K562 (cell line): ENCODE results near the gene SFRP5. TPM values are rescaled to one million over a fixed set of nuclear protein-coding genes. Genes with fewer than 3 reads are reported as not detected.

Experiments used
- ATAC-seq: fragments of 200-7000 bp; cut with Tn5 transposase; 3 replicates; pipeline ENCODE4 v1.9.1; 2020; ENCODE audit warnings: moderate library complexity
- BruUV-seq: library from RNA; stranded (reverse); fragments of 400-500 nt; replicated peaks from 2 replicates; lab custom pipeline; 2021; lab: Mats Ljungman, UMichigan
- CTCF ChIA-PET: fragments of 300-600 bp; formaldehyde crosslinking; extraction: SDS; loops from one replicate; lab custom pipeline; 2021; ENCODE audit warnings: low intra/inter-chr PET ratio; lab: Yijun Ruan, JAX
- POLR2A ChIA-PET: fragments of 300-600, 350-650 bp; sonication (Branson Sonifier 250); formaldehyde crosslinking; extraction: SDS; loops from one replicate; lab custom pipeline; 2021; ENCODE audit warnings: antibody characterized with exemption, inconsistent platforms; lab: Yijun Ruan, JAX
- DNase-seq, 4 experiments: peaks; one replicate each; pipeline versions ENCODE4 v3.0.0 to v3.0.0-alpha.2; 2011 to 2018; ENCODE audit warnings: low spot score in 3 of 4, mixed read lengths in 3 of 4; ENCODE audit errors: extremely low read depth in 1 of 4
- FAIRE-seq: peaks from 2 replicates; lab custom pipeline; 2011; peaks lifted over from hg19 to GRCh38; lab: Jason Lieb, UNC
- H2AFZ ChIP-seq: 2 replicates; pipeline ENCODE4 v1.6.0; 2011; ENCODE audit warnings: low read depth, low read length, control low read depth, inconsistent platforms
- H3K27ac ChIP-seq: fragments of 200-600 bp; 3 replicates; pipeline ENCODE4 v1.8.0; 2011; ENCODE audit warnings: low read depth, mild to moderate bottlenecking, control low read depth, inconsistent platforms, low read length, moderate library complexity, mixed read lengths; ENCODE audit errors: extremely low read depth
- H3K27me3 ChIP-seq, 2 experiments: fragments of 300-600 bp in 1 of 2; 2 replicates in 1 of 2; 3 replicates in 1 of 2; pipeline versions ENCODE4 v1.6.0 to v1.8.0; 2011; ENCODE audit warnings: inconsistent platforms in 2 of 2, low read length in 2 of 2, mild to moderate bottlenecking in 1 of 2, mixed read lengths in 1 of 2, moderate library complexity in 1 of 2; ENCODE audit not compliant: control insufficient read depth in 2 of 2, insufficient read depth in 2 of 2
- H3K36me3 ChIP-seq: fragments of 300-600 bp; 3 replicates; pipeline ENCODE4 v1.8.0; 2011; ENCODE audit warnings: mild to moderate bottlenecking, low read length, inconsistent platforms; ENCODE audit not compliant: control insufficient read depth, insufficient read depth
- H3K4me1 ChIP-seq, 2 experiments: fragments of 200-600 bp in 1 of 2; replicated peaks in 1 of 2; 2 replicates in 1 of 2; 3 replicates in 1 of 2; pipeline versions ENCODE4 v1.5.1 to v1.8.0; 2011; ENCODE audit warnings: inconsistent platforms in 2 of 2, low read length in 2 of 2, mild to moderate bottlenecking in 1 of 2, mixed read lengths in 1 of 2, moderate library complexity in 1 of 2; ENCODE audit not compliant: control insufficient read depth in 2 of 2, insufficient read depth in 2 of 2
- H3K4me2 ChIP-seq: 2 replicates; pipeline ENCODE4 v1.6.1; 2011; ENCODE audit warnings: low read length, control low read depth, inconsistent platforms, mixed read lengths; ENCODE audit not compliant: insufficient read depth
- H3K4me3 ChIP-seq: fragments of 200-600 bp; sonication (generic), shearing (Covaris generic); 2 replicates; pipeline ENCODE4 v1.5.1; 2016; ENCODE audit warnings: control low read depth, inconsistent platforms
- H3K79me2 ChIP-seq: fragments of 200-600 bp; 3 replicates; pipeline ENCODE4 v1.8.0; 2011; ENCODE audit warnings: low read length, inconsistent platforms; ENCODE audit not compliant: control insufficient read depth, insufficient read depth
- H3K9ac ChIP-seq, 2 experiments: 2 replicates each; pipeline versions ENCODE4 v1.6.0 to v1.6.1; 2011; ENCODE audit warnings: low read depth in 2 of 2, low read length in 2 of 2, control low read depth in 1 of 2, inconsistent platforms in 1 of 2, mild to moderate bottlenecking in 1 of 2, mixed read lengths in 1 of 2; ENCODE audit not compliant: insufficient read depth in 1 of 2
- H3K9me1 ChIP-seq: one replicate; pipeline ENCODE4 v1.6.0; 2011; ENCODE audit warnings: inconsistent platforms, mild to moderate bottlenecking, low read length, moderate library complexity; ENCODE audit not compliant: control insufficient read depth, insufficient read depth
- H3K9me3 ChIP-seq: replicated peaks from 2 replicates; pipeline ENCODE4 v1.5.1; 2011; ENCODE audit warnings: low read depth, low read length, inconsistent platforms; ENCODE audit not compliant: control insufficient read depth, insufficient read depth
- H4K20me1 ChIP-seq: replicated peaks from 2 replicates; pipeline ENCODE4 v1.6.1; 2011; ENCODE audit warnings: low read length, inconsistent platforms, mixed read lengths; ENCODE audit not compliant: control insufficient read depth, insufficient read depth
- CREB5 ChIP-seq: fragments of 250-450 bp; sonication (Bioruptor Pico); IDR thresholded peaks from 2 replicates; pipeline ENCODE4 v1.5.0; 2020; ENCODE audit warnings: mild to moderate bottlenecking
- E2F6 ChIP-seq, 2 experiments: IDR thresholded peaks; 2 replicates each; pipeline ENCODE4 v1.6.1; 2011; ENCODE audit warnings: borderline replicate concordance in 1 of 2, control low read depth in 1 of 2, low read depth in 1 of 2, low read length in 1 of 2, mild to moderate bottlenecking in 1 of 2, mixed read lengths in 1 of 2, moderate library complexity in 1 of 2; ENCODE audit not compliant: insufficient read depth in 1 of 2, insufficient read length in 1 of 2, poor library complexity in 1 of 2, severe bottlenecking in 1 of 2; ENCODE audit errors: extremely low read depth in 1 of 2
- ZNF277 ChIP-seq: fragments of 250-450 bp; sonication (Bioruptor Pico); IDR thresholded peaks from 2 replicates; pipeline ENCODE4 v1.8.0; 2022; ENCODE audit warnings: inconsistent platforms, mild to moderate bottlenecking, moderate library complexity, borderline replicate concordance
- WGBS: fragments of 100-300 bp; shearing (Covaris generic); methylation state at CpG from one replicate; pipeline ENCODE4 v1.1.6; 2016; ENCODE audit warnings: low coverage, mixed read lengths; ENCODE audit not compliant: insufficient coverage; ENCODE audit errors: missing lambda C conversion rate; 5-methylcytosine and 5-hydroxymethylcytosine counted together
- in situ Hi-C: fragments of 300-500 bp; cut with MboI; formaldehyde crosslinking; loops from 4 replicates; pipeline ENCODE4 v1.15.0; 2018; ENCODE audit warnings: inconsistent platforms, mixed read lengths
- intact Hi-C: fragments of 100-400 bp; cut with micrococcal nuclease; formaldehyde crosslinking; loops from 2 replicates; pipeline ENCODE4 v1.14.2; 2022
- polyA plus RNA-seq, 8 experiments: library from polyadenylated mRNA; depleted of rRNA in 4 of 8; stranded (reverse) in 5 of 8; unstranded in 3 of 8; fragments of >200 nt; fragmentation: Nextera tagmentation in 2 of 8; fragmentation: Illumina TruSeq in 1 of 8; extraction: Ambion mirVana in 2 of 8; extraction: Trizol in 1 of 8; gene quantifications; 2 replicates each; pipeline versions ENCODE4 v1.2.1 to v1.2.3, GENCODE V29; 2011 to 2014; ENCODE audit warnings: inconsistent platforms in 1 of 8, missing spikeins in 1 of 8
- total RNA-seq, 7 experiments: library from RNA; depleted of rRNA in 6 of 7; stranded (reverse); fragments of >200 nt in 6 of 7; fragmentation: Illumina TruSeq in 2 of 7; extraction: Trizol in 2 of 7; gene quantifications; 2 replicates each; pipeline versions ENCODE4 v1.2.1 to v1.2.3, GENCODE V29; 2011 to 2021; ENCODE audit warnings: low replicate concordance in 1 of 7

The SFRP5 gene
- total and polyA plus RNA-seq, 9 of the 15 experiments (the other 6 are each of a cell fraction or from before 2014, with no cell fraction given), result 0.07 to 0.29 (median 0.13) TPM; not detected in 3

- no peak overlapping the region for H2AFZ ChIP-seq
- in situ Hi-C loops (no loop called here), intact Hi-C loops (no loop called here)
- H4K20me1 ChIP-seq, result no peaks in the 10 kb centered on the region
- no peak overlapping the region for H3K9ac ChIP-seq
- no peak overlapping the region for H3K4me2 ChIP-seq
- POLR2A ChIA-PET, result interaction anchor here (0.6 kb wide), 1 partner anchor 37 kb away, joined by 4 read pairs; no protein-coding TSS in a partner anchor
- H3K79me2 ChIP-seq, result no peaks in the 10 kb centered on the region
- no peaks in the 10 kb centered on the region for H3K9me1 ChIP-seq
- no peak for DNase-seq
- H3K4me1 ChIP-seq, result peaks cover 1 to 4% of the 10 kb centered on the region in 2 experiments; a peak in 2 of 5 replicates
- no peak for ATAC-seq
- 46% methylated on average over 8 of the region's 12 CpGs for WGBS
- no peaks in the 10 kb centered on the region for H3K36me3 ChIP-seq
- no peak for FAIRE-seq
- no peak for TF ChIP-seq ZNF277 (CRISPR knock-in tag)
- no peak for TF ChIP-seq CREB5 (CRISPR knock-in tag)
- TF ChIP-seq E2F6 (IDR thresholded peaks at IDR 0.05; ENCODE audit: borderline replicate concordance in 1 of 2, extremely low read depth in 1 of 2, insufficient read depth in 1 of 2, insufficient read length in 1 of 2, low read depth in 1 of 2, low read length in 1 of 2, poor library complexity in 1 of 2, severe bottlenecking in 1 of 2), result no peak
- H3K9me3 ChIP-seq, result no peaks in the 10 kb centered on the region
- peaks cover 0 to 5% of the 10 kb centered on the region in 2 experiments; a peak in 2 of 5 replicates for H3K27me3 ChIP-seq
- no peak overlapping the region for H3K4me3 ChIP-seq
- CTCF ChIA-PET, result no interaction called here
- no TSS peak for BruUV-seq
- H3K27ac ChIP-seq, result no peak overlapping the region
Observed at GRCh38 chr10:97805096-97805884, 33.5 kb upstream of the SFRP5 start.
